LHCN-M2 (cell line): Measurements from ENCODE around the gene SLC5A12. TPM values are rescaled to one million over a fixed set of nuclear protein-coding genes. Genes with fewer than 3 reads are reported as not detected.
A peak's percentile ranks its signal among the peaks of the same experiment; 100 is the strongest.
"Not testable (repeated sequence)": the region's sequence is repeated elsewhere in the genome, so short reads cannot be mapped to it uniquely, and the experiment has no call there.

Experiments
- DNase-seq: peaks from one replicate; pipeline ENCODE4 v3.0.0-alpha.2; 2012; ENCODE audit warnings: low read depth
- total RNA-seq: library from RNA; depleted of rRNA; stranded (reverse); fragments of >200 nt; gene quantifications from 2 replicates; pipeline ENCODE4 v1.2.3, GENCODE V29; 2014; rRNA removed

Gene SLC5A12
- total RNA-seq, 1 experiment from 2014 or later, result under 0.01 TPM

- DNase-seq, result no peak
These were observed 58.9 kb downstream of the SLC5A12 start for GRCh38 chr11:26662916-26663315.

- DNase-seq, result no peak
These were observed 66.6 kb downstream of the SLC5A12 start for GRCh38 chr11:26655287-26655686.

GRCh38 chr11:26651916-26652315, 69.9 kb downstream of the SLC5A12 start:
- no peak for DNase-seq

GRCh38 chr11:26649884-26650283, 72.0 kb downstream of the SLC5A12 start:
- peak; percentile 49 for DNase-seq

GRCh38 chr11:26643314-26643713, 78.5 kb downstream of the SLC5A12 start:
- DNase-seq, result not testable (repeated sequence)

GRCh38 chr11:26632691-26633159, 89.1 kb downstream of the SLC5A12 start:
- no peak for DNase-seq

GRCh38 chr11:26626346-26626745, 95.5 kb downstream of the SLC5A12 start:
- DNase-seq, result peak; percentile 16

GRCh38 chr11:26623076-26623659, 98.7 kb downstream of the SLC5A12 start:
- peak; percentile 1 for DNase-seq

GRCh38 chr11:26622181-26622580, 99.7 kb downstream of the SLC5A12 start:
- DNase-seq, result no peak

GRCh38 chr11:26621132-26621531, 100.7 kb downstream of the SLC5A12 start:
- DNase-seq, result peak; percentile 7

- DNase-seq, result no peak
These were observed 101.4 kb downstream of the SLC5A12 start for GRCh38 chr11:26620282-26621045.

- DNase-seq, result no peak
These were observed 103.4 kb downstream of the SLC5A12 start for GRCh38 chr11:26618441-26618840.

Other genes with a start within 250 kb of the SLC5A12 start
- not detected in 2 replicates for gene MUC15, start 149.8 kb downstream of the SLC5A12 start, total RNA-seq